Measurements from ENCODE around the gene HUNK. TPM values are rescaled to one million over a fixed set of nuclear protein-coding genes. Genes with fewer than 3 reads are reported as not detected.

The HUNK gene
- total RNA-seq, 1 donor from 2014 or later, result 12.2 TPM

DNA sequence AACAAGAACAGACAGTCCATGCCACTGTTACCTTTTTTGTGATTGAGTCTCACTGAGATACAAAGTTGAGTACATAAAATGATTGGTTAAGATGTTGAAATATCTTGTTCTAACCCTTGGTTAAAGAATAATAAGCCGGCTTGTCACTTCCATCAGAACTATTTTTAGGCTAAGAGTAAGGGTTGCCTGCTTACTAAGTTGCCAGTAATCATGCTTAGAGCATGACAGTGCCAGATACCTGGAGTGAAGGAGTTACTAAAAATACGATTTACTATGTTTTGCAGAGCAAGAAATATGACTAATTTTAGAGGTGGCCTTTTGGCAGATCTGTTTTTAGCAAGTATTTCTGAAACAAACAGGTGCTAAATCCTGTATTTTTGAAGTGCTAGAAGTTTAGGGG is 6.0 kb downstream of the HUNK start:
- Mint-ChIP-seq H3K27ac (ENCODE audit: unreplicated experiment) (no peak overlapping the region), H3K9me3 (ENCODE audit: unreplicated experiment) (peaks cover 9% of the 10 kb centered on the region), H3K36me3 (ENCODE audit: unreplicated experiment) (no peaks in the 10 kb centered on the region), H3K4me1 (ENCODE audit: low read depth, unreplicated experiment) (peaks cover 14% of the 10 kb centered on the region), H3K4me3 (ENCODE audit: unreplicated experiment) (no peak overlapping the region), H3K27me3 (ENCODE audit: unreplicated experiment) (peaks cover 9% of the 10 kb centered on the region)
- DNase-seq, result no peak
- TF ChIP-seq, protein P1, sequence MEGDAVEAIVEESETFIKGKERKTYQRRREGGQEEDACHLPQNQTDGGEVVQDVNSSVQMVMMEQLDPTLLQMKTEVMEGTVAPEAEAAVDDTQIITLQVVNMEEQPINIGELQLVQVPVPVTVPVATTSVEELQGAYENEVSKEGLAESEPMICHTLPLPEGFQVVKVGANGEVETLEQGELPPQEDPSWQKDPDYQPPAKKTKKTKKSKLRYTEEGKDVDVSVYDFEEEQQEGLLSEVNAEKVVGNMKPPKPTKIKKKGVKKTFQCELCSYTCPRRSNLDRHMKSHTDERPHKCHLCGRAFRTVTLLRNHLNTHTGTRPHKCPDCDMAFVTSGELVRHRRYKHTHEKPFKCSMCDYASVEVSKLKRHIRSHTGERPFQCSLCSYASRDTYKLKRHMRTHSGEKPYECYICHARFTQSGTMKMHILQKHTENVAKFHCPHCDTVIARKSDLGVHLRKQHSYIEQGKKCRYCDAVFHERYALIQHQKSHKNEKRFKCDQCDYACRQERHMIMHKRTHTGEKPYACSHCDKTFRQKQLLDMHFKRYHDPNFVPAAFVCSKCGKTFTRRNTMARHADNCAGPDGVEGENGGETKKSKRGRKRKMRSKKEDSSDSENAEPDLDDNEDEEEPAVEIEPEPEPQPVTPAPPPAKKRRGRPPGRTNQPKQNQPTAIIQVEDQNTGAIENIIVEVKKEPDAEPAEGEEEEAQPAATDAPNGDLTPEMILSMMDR (IDR thresholded peaks at IDR 0.05; ENCODE audit: partially characterized antibody, unreplicated experiment), result no peak

DNA sequence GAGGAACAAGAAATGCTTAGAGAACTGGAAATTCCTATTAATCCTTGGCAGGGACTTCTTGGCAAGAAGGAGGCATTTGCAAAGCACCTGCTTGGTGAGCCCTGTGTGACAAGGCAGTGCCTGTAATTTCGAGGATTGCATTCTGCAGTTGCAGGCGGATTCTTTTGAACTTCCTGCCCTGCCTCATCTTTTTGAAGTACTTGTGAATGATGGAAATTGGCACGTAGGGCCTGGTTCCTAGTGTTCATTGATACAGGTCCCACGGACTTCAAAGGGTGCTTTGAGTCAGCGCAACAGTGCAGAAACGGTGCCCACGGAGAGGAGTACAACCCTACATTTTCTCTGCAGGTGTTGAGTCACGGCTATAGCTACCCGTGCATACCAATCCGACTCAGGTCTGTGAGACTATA is 6.4 kb downstream of the HUNK start:
- peaks cover 9% of the 10 kb centered on the region for H3K9me3 Mint-ChIP-seq (ENCODE audit: unreplicated experiment)
- peaks cover 14% of the 10 kb centered on the region for H3K4me1 Mint-ChIP-seq (ENCODE audit: low read depth, unreplicated experiment)
- H3K4me3 Mint-ChIP-seq (ENCODE audit: unreplicated experiment), result no peak overlapping the region
- H3K27ac Mint-ChIP-seq (ENCODE audit: unreplicated experiment), result no peak overlapping the region
- peaks cover 9% of the 10 kb centered on the region for H3K27me3 Mint-ChIP-seq (ENCODE audit: unreplicated experiment)
- TF ChIP-seq, protein P1 (IDR thresholded peaks at IDR 0.05; ENCODE audit: partially characterized antibody, unreplicated experiment), result no peak
- no peak for DNase-seq
- no peaks in the 10 kb centered on the region for H3K36me3 Mint-ChIP-seq (ENCODE audit: unreplicated experiment)

DNA sequence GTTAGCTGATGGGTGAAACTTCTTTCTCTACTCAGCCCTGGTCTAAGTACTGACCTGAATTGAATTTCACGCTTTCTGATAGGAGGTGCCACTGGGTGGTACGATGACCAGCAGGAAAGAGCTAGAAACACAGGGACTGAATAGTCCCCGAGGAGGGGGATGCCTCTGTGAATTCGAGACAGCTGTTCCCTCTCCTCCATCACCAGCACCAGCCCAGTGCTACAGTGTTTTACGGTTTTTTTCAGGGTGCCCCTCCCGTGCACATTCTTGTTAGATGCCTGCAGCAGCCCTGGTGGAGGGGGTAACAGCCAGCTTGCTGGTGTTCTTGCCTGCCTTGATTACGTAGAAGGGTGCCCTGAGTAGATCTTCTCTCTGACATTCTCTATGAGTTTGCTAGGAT is 7.1 kb downstream of the HUNK start:
- no peak for DNase-seq
- H3K36me3 Mint-ChIP-seq (ENCODE audit: unreplicated experiment), result no peaks in the 10 kb centered on the region
- H3K4me1 Mint-ChIP-seq (ENCODE audit: low read depth, unreplicated experiment), result peaks cover 12% of the 10 kb centered on the region
- H3K27me3 Mint-ChIP-seq (ENCODE audit: unreplicated experiment), result peaks cover 7% of the 10 kb centered on the region
- peak overlapping the region; percentile 51 for H3K4me3 Mint-ChIP-seq (ENCODE audit: unreplicated experiment)
- TF ChIP-seq, protein P1 (IDR thresholded peaks at IDR 0.05; ENCODE audit: partially characterized antibody, unreplicated experiment), result no peak
- H3K27ac Mint-ChIP-seq (ENCODE audit: unreplicated experiment), result peak overlapping the region; percentile 70
- peaks cover 9% of the 10 kb centered on the region for H3K9me3 Mint-ChIP-seq (ENCODE audit: unreplicated experiment)

DNA sequence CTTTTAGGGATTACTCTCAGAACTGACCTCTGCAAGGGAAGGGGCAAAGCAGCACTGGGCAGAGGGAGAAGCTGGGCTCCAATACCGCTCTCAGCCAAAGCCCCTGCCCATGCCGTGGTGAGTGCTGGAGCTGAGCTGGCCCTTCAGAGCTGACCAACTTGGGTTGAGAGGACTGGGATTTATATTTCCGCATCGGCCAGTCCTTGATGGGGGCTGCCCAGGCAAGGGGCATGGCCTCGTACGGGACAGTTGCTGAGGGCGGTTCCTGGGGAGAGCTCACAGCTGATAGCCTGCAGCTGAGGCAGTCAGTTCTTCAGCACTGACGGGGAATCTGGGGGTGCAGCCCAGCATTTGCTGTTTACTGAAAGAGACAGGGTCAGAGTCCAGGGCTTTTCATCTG is 8.0 kb downstream of the HUNK start:
- no peaks in the 10 kb centered on the region for H3K36me3 Mint-ChIP-seq (ENCODE audit: unreplicated experiment)
- H3K4me3 Mint-ChIP-seq (ENCODE audit: unreplicated experiment), result no peak overlapping the region
- H3K9me3 Mint-ChIP-seq (ENCODE audit: unreplicated experiment), result peaks cover 7% of the 10 kb centered on the region
- no peak for DNase-seq
- H3K4me1 Mint-ChIP-seq (ENCODE audit: low read depth, unreplicated experiment), result peaks cover 12% of the 10 kb centered on the region
- TF ChIP-seq, protein P1 (IDR thresholded peaks at IDR 0.05; ENCODE audit: partially characterized antibody, unreplicated experiment), result no peak
- peaks cover 3% of the 10 kb centered on the region for H3K27me3 Mint-ChIP-seq (ENCODE audit: unreplicated experiment)
- no peak overlapping the region for H3K27ac Mint-ChIP-seq (ENCODE audit: unreplicated experiment)

DNA sequence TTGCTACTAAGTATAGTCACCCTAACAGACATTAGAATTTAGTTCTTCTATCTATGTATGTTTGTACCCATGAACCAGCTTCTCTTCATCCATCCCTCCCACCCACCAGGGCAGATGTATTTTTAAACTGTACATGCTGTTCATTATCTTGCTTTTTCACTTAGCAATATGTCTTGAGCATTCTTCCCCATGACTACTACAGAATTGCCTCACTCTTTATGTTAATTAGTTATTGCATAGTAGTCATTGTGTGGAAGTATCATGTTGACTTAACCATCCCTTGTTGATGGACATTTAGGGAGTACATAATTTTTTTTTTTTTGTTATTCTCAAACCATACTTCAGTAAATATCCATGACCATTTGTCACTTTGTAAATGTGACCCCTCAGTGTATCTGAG is 9.9 kb downstream of the HUNK start:
- no peak for DNase-seq
- Mint-ChIP-seq H3K27ac (ENCODE audit: unreplicated experiment) (no peak overlapping the region), H3K36me3 (ENCODE audit: unreplicated experiment) (no peaks in the 10 kb centered on the region), H3K9me3 (ENCODE audit: unreplicated experiment) (peaks cover 7% of the 10 kb centered on the region), H3K4me1 (ENCODE audit: low read depth, unreplicated experiment) (peaks cover 12% of the 10 kb centered on the region), H3K27me3 (ENCODE audit: unreplicated experiment) (peaks cover 3% of the 10 kb centered on the region), H3K4me3 (ENCODE audit: unreplicated experiment) (no peak overlapping the region)
- TF ChIP-seq, protein P1 (IDR thresholded peaks at IDR 0.05; ENCODE audit: partially characterized antibody, unreplicated experiment), result no peak
